GM12878 (cell line): Measurements from ENCODE around the gene SCARF2.

Source experiments
- BCL11A ChIP-seq: IDR thresholded peaks from 2 replicates; pipeline ENCODE4 v1.6.1; 2011; ENCODE audit warnings: low read depth, low read length
- CBFB ChIP-seq: IDR thresholded peaks from 2 replicates; pipeline ENCODE4 v1.6.1; 2016; ENCODE audit warnings: antibody characterized with exemption, low read depth
- CTCF ChIP-seq, 3 experiments: IDR thresholded peaks in 2 of 3; conservative IDR thresholded peaks in 1 of 3; 2 replicates each; pipeline ENCODE4 v1.5.1; 2011; ENCODE audit warnings: low read depth in 3 of 3, low read length in 3 of 3, mild to moderate bottlenecking in 3 of 3, control low read depth in 2 of 3, moderate library complexity in 2 of 3, inconsistent platforms in 1 of 3, mixed read lengths in 1 of 3; ENCODE audit not compliant: control insufficient read depth in 2 of 3, insufficient read depth in 1 of 3; ENCODE audit errors: extremely low read depth in 1 of 3
- EED ChIP-seq: sonication (generic); IDR thresholded peaks from 2 replicates; pipeline ENCODE4 v1.6.1; 2016; ENCODE audit warnings: antibody characterized with exemption, low read depth
- EP300 ChIP-seq, 2 experiments: fragments of 150-350 bp in 1 of 2; IDR thresholded peaks; 2 replicates each; pipeline ENCODE4 v1.6.1; 2011 to 2012; ENCODE audit warnings: low read depth in 2 of 2, low read length in 2 of 2, borderline replicate concordance in 1 of 2, improper control_type of control experiment in 1 of 2, inconsistent platforms in 1 of 2; ENCODE audit not compliant: control insufficient read depth in 1 of 2
- EZH2 ChIP-seq: IDR thresholded peaks from 2 replicates; pipeline ENCODE4 v1.6.1; 2012; ENCODE audit warnings: low read depth, mild to moderate bottlenecking, control low read depth, inconsistent platforms, low read length, borderline replicate concordance; ENCODE audit not compliant: control insufficient read depth
- HDAC6 ChIP-seq: fragments of 200-600 bp; sonication (generic); IDR thresholded peaks from one replicate; pipeline ENCODE4 v1.8.0; 2017; ENCODE audit warnings: antibody characterized with exemption; ENCODE audit not compliant: unreplicated experiment
- NR2C1 ChIP-seq: fragments of 450-650 bp; IDR thresholded peaks from 2 replicates; pipeline ENCODE4 v1.6.1; 2017; ENCODE audit warnings: antibody characterized with exemption, mild to moderate bottlenecking, moderate library complexity
- REST ChIP-seq: IDR thresholded peaks from 2 replicates; pipeline ENCODE4 v1.6.1; 2012; ENCODE audit warnings: mild to moderate bottlenecking, low read depth, low read length
- TAF1 ChIP-seq: IDR thresholded peaks from 2 replicates; pipeline ENCODE4 v1.6.1; 2011; ENCODE audit warnings: mild to moderate bottlenecking, low read depth, low read length, borderline replicate concordance
- TARDBP ChIP-seq: IDR thresholded peaks from 2 replicates; pipeline ENCODE4 v1.6.1; 2016; ENCODE audit warnings: borderline replicate concordance
- TCF7 ChIP-seq: IDR thresholded peaks from 2 replicates; pipeline ENCODE4 v1.6.1; 2014; ENCODE audit warnings: antibody characterized with exemption, borderline replicate concordance
- WRNIP1 ChIP-seq: IDR thresholded peaks from 2 replicates; pipeline ENCODE4 v1.6.1; 2011; ENCODE audit warnings: low read depth, low read length, improper control_type of control experiment, borderline replicate concordance
- ZNF274 ChIP-seq: IDR thresholded peaks from one replicate; pipeline ENCODE4 v1.8.0; 2011; ENCODE audit not compliant: insufficient read length, insufficient read depth

GRCh38 chr22:20444325-20444724, 6.7 kb upstream of the SCARF2 start:
- no peak for TF ChIP-seq CTCF (IDR thresholded peaks at IDR 0.05 in 2 of 3, conservative IDR thresholded peaks at IDR 0.05 in 1 of 3; ENCODE audit: control insufficient read depth in 2 of 3, extremely low read depth in 1 of 3, insufficient read depth in 1 of 3, low read depth in 3 of 3, low read length in 3 of 3)
- no peak for TF ChIP-seq EZH2
- TF ChIP-seq EP300 (IDR thresholded peaks at IDR 0.05; ENCODE audit: borderline replicate concordance in 1 of 2, control insufficient read depth in 1 of 2, low read depth in 2 of 2, low read length in 2 of 2) = no peak
- no peak for TF ChIP-seq BCL11A
- TF ChIP-seq CBFB = no peak
- TF ChIP-seq WRNIP1 = no peak
- no peak for TF ChIP-seq TARDBP
- no peak for TF ChIP-seq HDAC6
- TF ChIP-seq ZNF274 = no peak
- no peak for TF ChIP-seq NR2C1
- TF ChIP-seq REST = no peak
- no peak for TF ChIP-seq TAF1
- TF ChIP-seq EED = no peak
- TF ChIP-seq TCF7 = no peak
